HUES6 (cell line): Measurements from ENCODE around the gene PTPRM.

Experiments used
- H3K27ac ChIP-seq: 2 replicates; pipeline ENCODE4 v1.7.0; 2013; ENCODE audit warnings: low read depth, mild to moderate bottlenecking, low read length, inconsistent platforms
- H3K27me3 ChIP-seq: 2 replicates; pipeline ENCODE4 v1.6.1; 2013; ENCODE audit warnings: low read length; ENCODE audit not compliant: control insufficient read depth, insufficient read depth
- H3K36me3 ChIP-seq: 2 replicates; pipeline ENCODE4 v1.6.1; 2013; ENCODE audit warnings: low read length; ENCODE audit not compliant: control insufficient read depth, insufficient read depth
- H3K4me1 ChIP-seq: 2 replicates; pipeline ENCODE4 v1.6.1; 2013; ENCODE audit warnings: low read length; ENCODE audit not compliant: control insufficient read depth, insufficient read depth
- H3K4me3 ChIP-seq: 2 replicates; pipeline ENCODE4 v1.5.1; 2013; ENCODE audit warnings: low read depth, low read length
- H3K9ac ChIP-seq: one replicate; pipeline ENCODE4 v1.6.1; 2013; ENCODE audit warnings: mild to moderate bottlenecking, low read length
- H3K9me3 ChIP-seq: 2 replicates; pipeline ENCODE4 v1.6.1; 2013; ENCODE audit warnings: low read depth, low read length; ENCODE audit not compliant: control insufficient read depth, insufficient read depth

The PTPRM gene

DNA sequence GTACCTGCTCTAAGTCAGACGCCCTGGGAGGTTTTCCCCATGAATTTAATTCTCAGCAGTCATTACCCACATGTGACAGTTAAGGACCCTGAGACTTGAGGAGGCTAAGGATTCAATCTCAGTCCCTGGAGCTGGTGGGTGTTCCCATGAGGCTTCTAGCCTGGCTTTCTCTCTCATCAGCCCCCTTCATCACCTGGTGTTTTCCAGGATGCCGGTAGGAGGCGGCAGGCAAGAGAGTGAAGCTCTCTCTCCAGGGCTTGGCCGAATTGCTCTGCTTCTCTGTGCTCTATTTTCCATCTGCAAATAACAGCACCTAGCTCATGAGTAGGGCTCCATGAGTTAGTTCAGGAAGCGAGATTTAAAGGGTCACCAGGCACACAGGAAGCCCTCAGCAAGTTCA lies 241.9 kb downstream of the PTPRM start:
- no peak overlapping the region for H3K4me3 ChIP-seq
- H3K9me3 ChIP-seq = peaks cover 10% of the 10 kb centered on the region
- H3K36me3 ChIP-seq = no peaks in the 10 kb centered on the region
- H3K9ac ChIP-seq = no peak overlapping the region
- no peaks in the 10 kb centered on the region for H3K27me3 ChIP-seq
- no peak overlapping the region for H3K27ac ChIP-seq
- H3K4me1 ChIP-seq = peaks cover 6% of the 10 kb centered on the region

DNA sequence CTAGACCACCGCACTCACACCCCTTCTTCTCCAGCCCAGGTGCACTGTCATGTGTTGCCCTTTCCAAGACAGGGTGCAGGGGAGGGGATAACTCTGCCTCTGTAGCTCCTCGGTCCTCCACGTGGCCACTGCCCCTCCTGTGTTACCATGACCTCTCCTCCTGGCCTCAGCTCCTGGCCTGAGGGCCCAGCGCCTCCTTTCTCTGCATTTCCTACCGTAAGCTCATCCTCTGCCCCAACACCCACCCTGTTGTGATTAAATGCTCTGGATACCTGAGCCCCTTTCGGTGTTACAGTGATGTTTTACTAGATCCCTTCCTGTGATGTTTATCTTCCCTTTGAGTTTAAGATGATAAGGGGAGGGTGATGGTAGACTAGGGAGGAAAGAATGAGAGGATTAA lies 242.3 kb downstream of the PTPRM start:
- peaks cover 6% of the 10 kb centered on the region for H3K4me1 ChIP-seq
- no peaks in the 10 kb centered on the region for H3K27me3 ChIP-seq
- no peaks in the 10 kb centered on the region for H3K36me3 ChIP-seq
- no peak overlapping the region for H3K9ac ChIP-seq
- no peak overlapping the region for H3K4me3 ChIP-seq
- H3K9me3 ChIP-seq = peaks cover 14% of the 10 kb centered on the region
- H3K27ac ChIP-seq = no peak overlapping the region

DNA sequence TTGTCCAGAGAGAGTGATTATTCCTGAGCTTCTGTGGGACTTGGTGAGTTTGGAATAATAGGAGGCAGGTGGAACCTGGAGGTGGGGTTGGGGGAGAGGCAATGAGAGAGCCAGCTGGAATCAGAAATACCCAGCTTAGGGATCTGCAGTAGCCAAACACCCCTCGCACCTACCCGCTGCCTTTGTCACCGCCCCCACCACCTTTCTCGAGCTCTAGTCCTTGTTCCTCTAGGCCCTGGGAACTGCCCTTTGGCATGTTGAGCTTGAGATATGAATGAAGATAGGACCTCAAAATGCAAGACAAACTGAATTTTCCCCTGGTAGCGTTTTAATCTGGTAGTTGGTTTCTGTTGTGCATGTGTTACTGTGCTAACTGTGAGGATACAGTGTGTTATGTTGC lies 242.9 kb downstream of the PTPRM start:
- Histone ChIP-seq H3K4me1 (peaks cover 6% of the 10 kb centered on the region), H3K27me3 (no peaks in the 10 kb centered on the region), H3K27ac (no peak overlapping the region), H3K9me3 (peaks cover 20% of the 10 kb centered on the region), H3K4me3 (no peak overlapping the region), H3K36me3 (no peaks in the 10 kb centered on the region), H3K9ac (no peak overlapping the region)

DNA sequence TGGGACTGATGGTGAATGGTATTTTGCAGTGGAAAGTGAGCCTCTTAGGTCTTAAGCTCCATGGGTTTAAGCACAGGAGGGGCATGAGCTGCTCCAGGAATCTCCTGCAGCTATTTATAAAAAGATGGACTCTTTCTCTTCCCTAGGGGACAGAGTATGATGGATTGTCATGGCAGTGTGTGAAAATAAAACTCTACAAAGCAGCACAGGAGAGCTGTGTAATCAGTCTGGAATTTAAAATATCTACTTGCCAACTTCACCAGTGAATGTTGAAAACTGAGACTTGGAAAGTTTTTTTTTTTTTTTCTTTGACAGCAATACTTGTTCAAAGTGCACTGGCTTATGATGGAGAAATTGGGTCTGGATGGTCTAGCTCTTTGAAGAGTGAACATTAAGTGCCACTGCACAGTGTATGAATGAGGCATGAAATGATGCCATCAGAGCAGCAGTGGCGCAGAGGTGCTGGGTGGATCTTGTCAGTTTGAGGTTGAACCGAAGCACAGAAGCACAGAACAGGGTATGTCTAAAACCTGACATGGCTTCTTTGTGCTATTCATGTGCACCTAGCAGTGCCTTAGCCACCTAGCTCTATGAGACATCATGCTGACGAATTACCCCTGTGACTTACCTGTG lies 245.4 kb downstream of the PTPRM start:
- H3K27me3 ChIP-seq = no peaks in the 10 kb centered on the region
- H3K36me3 ChIP-seq = no peaks in the 10 kb centered on the region
- no peak overlapping the region for H3K4me3 ChIP-seq
- H3K9me3 ChIP-seq = peaks cover 33% of the 10 kb centered on the region
- no peak overlapping the region for H3K27ac ChIP-seq
- H3K4me1 ChIP-seq = peaks cover 6% of the 10 kb centered on the region
- H3K9ac ChIP-seq = no peak overlapping the region

DNA sequence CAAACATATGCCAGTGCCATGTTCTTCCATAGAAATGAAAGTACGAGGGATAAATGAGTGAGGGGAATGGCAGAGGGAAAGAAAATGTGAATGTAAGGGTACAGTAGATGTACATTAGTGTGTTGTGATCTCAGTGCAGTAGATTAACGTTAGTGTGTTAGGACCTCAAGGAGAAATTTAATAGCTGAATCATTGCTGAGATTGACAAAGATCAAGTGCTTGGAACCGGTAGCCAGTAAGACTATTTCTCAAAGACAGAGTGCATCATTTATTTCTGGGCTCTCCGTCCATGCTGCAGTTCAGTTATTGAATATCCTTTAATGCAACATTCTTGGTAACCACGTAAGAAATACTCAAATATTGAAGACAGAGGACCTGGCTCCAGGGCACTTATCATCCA lies 246.0 kb downstream of the PTPRM start:
- H3K27me3 ChIP-seq = no peaks in the 10 kb centered on the region
- no peaks in the 10 kb centered on the region for H3K36me3 ChIP-seq
- no peak overlapping the region for H3K4me3 ChIP-seq
- H3K27ac ChIP-seq = no peak overlapping the region
- H3K9ac ChIP-seq = no peak overlapping the region
- H3K9me3 ChIP-seq = peaks cover 33% of the 10 kb centered on the region
- peaks cover 6% of the 10 kb centered on the region for H3K4me1 ChIP-seq

DNA sequence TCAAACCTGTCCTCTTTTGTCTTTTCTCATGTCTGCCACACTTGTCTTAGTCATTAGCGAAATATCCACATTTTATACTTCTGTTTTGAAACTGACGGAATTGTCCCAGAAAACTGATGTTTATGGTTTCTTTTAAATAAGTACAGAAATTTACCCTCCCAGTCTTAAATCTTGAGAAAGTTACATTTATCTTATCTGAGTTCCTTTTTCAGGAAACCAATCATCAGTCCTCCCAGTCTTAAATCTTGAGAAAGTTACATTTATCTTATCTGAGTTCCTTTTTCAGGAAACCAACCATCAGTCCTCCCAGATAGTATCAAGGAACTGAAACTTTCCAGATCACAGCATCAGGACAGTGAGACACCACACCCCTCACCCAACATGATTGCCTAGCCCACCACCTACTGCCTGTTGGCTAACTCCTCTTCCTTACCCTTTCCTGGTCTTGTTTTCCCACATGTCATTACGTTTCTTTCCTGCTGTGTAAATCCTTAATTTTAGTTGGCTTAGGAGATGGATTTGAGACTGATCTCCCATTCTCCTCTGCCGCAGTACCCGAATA lies 247.7 kb downstream of the PTPRM start:
- H3K4me1 ChIP-seq = no peaks in the 10 kb centered on the region
- no peak overlapping the region for H3K9ac ChIP-seq
- H3K9me3 ChIP-seq = peaks cover 33% of the 10 kb centered on the region
- H3K27ac ChIP-seq = no peak overlapping the region
- H3K27me3 ChIP-seq = no peaks in the 10 kb centered on the region
- no peaks in the 10 kb centered on the region for H3K36me3 ChIP-seq
- no peak overlapping the region for H3K4me3 ChIP-seq

DNA sequence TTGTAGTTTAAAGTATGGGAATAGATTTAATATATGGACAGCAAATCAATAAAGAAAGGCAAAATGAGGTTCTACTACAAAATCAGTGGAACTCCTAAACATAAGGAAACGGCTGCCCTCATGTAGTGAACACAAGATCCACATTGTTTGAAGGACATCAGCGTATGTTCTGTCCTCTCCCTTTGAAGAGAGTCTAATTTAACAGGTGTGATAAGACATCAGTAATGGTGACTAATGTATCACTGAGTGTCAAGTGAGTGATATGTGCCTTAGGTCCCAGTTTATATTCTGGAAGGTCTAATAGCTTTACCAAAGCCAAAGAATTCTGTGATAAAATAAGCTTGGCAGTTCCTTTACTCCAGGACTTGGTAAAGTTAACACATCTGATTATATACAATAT lies 248.7 kb downstream of the PTPRM start:
- Histone ChIP-seq H3K9ac (no peak overlapping the region), H3K27me3 (no peaks in the 10 kb centered on the region), H3K27ac (no peak overlapping the region), H3K4me1 (no peaks in the 10 kb centered on the region), H3K4me3 (no peak overlapping the region), H3K36me3 (no peaks in the 10 kb centered on the region), H3K9me3 (peaks cover 33% of the 10 kb centered on the region)

DNA sequence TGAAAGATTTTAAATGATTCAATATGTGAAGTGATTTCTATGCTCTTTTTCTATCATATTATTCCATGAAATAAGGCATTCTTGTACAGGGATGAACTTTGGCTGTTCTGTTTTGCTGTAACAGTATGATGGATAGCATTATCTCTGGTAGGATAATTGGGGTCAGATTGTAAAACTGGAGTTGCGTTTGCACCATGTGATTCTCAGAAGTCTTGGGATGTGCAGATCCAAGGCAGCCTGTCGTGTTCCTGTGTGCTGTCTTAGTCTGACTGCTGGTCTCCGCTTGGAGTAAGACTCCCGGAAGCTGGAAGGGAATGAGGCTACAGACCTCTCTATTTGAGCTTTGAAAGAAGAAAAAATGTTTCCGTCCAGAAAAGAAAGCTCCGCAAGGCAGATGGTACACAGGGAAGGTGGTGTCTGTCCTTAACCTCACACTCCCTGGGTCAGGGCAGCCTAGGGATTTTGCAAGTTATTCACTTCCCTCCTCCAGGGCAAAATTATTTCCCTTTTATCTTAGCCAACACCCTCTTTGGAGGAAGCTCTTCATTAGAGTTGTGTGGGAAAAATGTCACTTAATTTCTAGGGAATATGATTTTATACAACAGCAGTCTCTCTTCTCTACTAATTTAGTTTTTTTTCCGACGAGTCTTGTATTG lies 250.6 kb downstream of the PTPRM start:
- Histone ChIP-seq H3K4me1 (peaks cover 3% of the 10 kb centered on the region), H3K9me3 (peaks cover 33% of the 10 kb centered on the region), H3K36me3 (no peaks in the 10 kb centered on the region), H3K27ac (no peak overlapping the region), H3K4me3 (no peak overlapping the region), H3K9ac (no peak overlapping the region), H3K27me3 (no peaks in the 10 kb centered on the region)

DNA sequence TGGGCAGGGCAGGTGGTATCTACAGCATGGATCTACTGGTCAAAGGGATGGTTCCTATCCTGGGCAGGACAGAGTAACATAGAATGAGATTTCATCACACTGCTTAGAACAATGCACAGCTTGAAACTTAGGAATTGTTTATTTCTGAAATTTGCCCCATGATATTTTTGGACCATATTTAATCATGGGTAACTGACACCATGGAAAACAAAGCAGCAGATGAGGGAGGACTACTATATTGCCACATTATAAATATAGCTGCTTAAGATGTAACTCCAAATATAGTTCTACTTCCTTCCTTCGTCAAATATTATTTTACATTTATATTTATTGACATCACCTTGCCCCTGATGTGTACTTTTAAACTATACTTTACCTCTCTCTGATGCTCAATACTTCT lies 254.7 kb downstream of the PTPRM start:
- Histone ChIP-seq H3K4me1 (peaks cover 9% of the 10 kb centered on the region), H3K4me3 (no peak overlapping the region), H3K36me3 (no peaks in the 10 kb centered on the region), H3K27me3 (no peaks in the 10 kb centered on the region), H3K9ac (no peak overlapping the region), H3K27ac (no peak overlapping the region), H3K9me3 (no peaks in the 10 kb centered on the region)

DNA sequence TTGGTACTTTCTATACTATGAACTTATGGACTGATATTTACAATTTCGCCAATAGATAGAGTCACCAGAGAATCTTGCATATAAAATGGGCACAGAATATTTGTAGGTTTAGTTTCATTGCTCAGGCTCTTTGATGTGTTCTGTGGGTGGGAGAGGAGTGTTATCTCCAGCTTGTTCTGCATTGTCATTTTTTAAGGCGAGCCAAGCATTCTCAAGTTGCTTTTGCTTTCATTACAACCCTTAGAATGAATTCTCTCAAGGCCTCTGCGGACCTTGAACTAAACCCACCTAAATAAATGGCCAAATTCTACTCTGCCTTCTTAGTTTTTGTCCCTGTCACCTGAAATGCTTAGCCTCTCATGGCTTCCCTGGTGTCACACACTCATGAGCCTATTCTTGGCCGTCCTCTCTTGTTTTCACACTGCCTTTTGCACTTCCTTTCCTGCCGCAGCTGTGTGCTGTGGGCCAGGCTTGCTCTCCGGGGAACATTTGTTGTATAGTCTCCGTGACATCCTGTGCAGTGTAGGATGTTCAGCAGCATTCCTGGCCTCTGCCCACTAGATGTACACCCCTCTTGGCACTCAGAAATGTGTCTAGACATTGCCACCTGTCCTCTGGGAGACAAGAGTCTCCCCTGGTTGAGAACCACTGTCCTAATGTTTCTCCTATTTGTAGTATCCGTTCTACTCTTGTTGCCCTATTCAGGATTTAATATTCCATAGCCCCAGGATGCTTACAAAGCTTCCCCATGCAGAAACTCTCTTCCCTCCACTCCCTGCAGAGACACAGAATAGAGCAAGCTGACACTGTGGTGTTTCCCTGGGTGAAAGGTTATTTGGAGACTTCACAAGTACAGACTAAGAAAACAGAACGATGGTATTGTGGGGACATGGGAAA lies 255.6 kb downstream of the PTPRM start:
- Histone ChIP-seq H3K27ac (no peak overlapping the region), H3K36me3 (no peaks in the 10 kb centered on the region), H3K9ac (no peak overlapping the region)

DNA sequence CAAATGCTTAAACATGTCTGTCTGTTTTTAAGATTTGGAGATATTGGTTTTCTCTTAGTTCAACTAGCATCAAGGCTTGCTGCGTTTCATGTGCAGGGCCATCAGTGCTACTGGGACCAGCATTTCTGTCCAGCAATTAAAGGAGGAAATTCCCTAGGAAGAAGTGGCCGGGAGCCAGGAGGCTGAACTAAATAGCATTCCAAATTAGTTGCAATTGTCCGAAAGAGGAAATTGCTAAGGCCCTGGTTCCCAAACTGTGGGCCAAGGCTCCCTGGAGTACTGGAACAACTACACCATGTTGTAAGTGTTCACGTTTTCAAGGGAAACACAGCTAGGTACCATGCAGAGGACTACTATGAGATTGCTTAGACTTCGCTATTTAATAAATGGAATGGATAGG lies 257.9 kb downstream of the PTPRM start:
- H3K36me3 ChIP-seq = no peaks in the 10 kb centered on the region
- H3K27me3 ChIP-seq = no peaks in the 10 kb centered on the region
- no peak overlapping the region for H3K9ac ChIP-seq
- H3K4me3 ChIP-seq = no peak overlapping the region
- peaks cover 9% of the 10 kb centered on the region for H3K4me1 ChIP-seq
- no peak overlapping the region for H3K27ac ChIP-seq
- H3K9me3 ChIP-seq = no peaks in the 10 kb centered on the region

More for the DNA sequence above, 255.6 kb downstream of the PTPRM start:
- no peaks in the 10 kb centered on the region for H3K27me3 ChIP-seq
- H3K4me3 ChIP-seq = no peak overlapping the region
- H3K4me1 ChIP-seq = peaks cover 9% of the 10 kb centered on the region
- H3K9me3 ChIP-seq = no peaks in the 10 kb centered on the region
